Loucy (cell line): ENCODE measurements around the gene CACNB3.

Experiments
- H2AFZ ChIP-seq: fragments of 200-600 bp; sonication (generic); 2 replicates; pipeline ENCODE4 v1.6.0; 2016; ENCODE audit warnings: antibody characterized with exemption, mild to moderate bottlenecking, low read length, moderate library complexity
- H3F3A ChIP-seq: fragments of 200-600 bp; 2 replicates; pipeline ENCODE4 v1.6.0; 2016; ENCODE audit warnings: antibody characterized with exemption, low read depth, mild to moderate bottlenecking
- H3K27me3 ChIP-seq: fragments of 200-600 bp; sonication (generic); 2 replicates; pipeline ENCODE4 v1.6.1; 2014; ENCODE audit warnings: low read length, mild to moderate bottlenecking; ENCODE audit not compliant: insufficient read depth, poor library complexity, severe bottlenecking
- H3K36me3 ChIP-seq: fragments of 200-600 bp; sonication (generic); 2 replicates; pipeline ENCODE4 v1.6.1; 2016; ENCODE audit warnings: low read length; ENCODE audit not compliant: insufficient read depth
- H3K4me1 ChIP-seq: fragments of 200-600 bp; sonication (generic); 2 replicates; pipeline ENCODE4 v1.5.1; 2014; ENCODE audit warnings: low read length, mild to moderate bottlenecking; ENCODE audit not compliant: insufficient read depth, poor library complexity, severe bottlenecking
- H3K4me2 ChIP-seq: fragments of 200-600 bp; sonication (generic); 2 replicates; pipeline ENCODE4 v1.6.0; 2014; ENCODE audit warnings: antibody characterized with exemption, low read length, low read depth, mild to moderate bottlenecking; ENCODE audit not compliant: poor library complexity, severe bottlenecking
- H3K4me3 ChIP-seq: fragments of 200-600 bp; sonication (generic); 2 replicates; pipeline ENCODE4 v1.5.1; 2014; ENCODE audit warnings: low read length, mild to moderate bottlenecking, mixed read lengths; ENCODE audit not compliant: poor library complexity, severe bottlenecking
- H3K79me2 ChIP-seq: fragments of 200-600 bp; sonication (generic); 2 replicates; pipeline ENCODE4 v1.6.1; 2014; ENCODE audit warnings: low read length; ENCODE audit not compliant: insufficient read depth
- H3K9ac ChIP-seq: fragments of 200-600 bp; sonication (generic); 2 replicates; pipeline ENCODE4 v1.6.0; 2014; ENCODE audit warnings: mild to moderate bottlenecking, low read depth, low read length, moderate library complexity; ENCODE audit not compliant: poor library complexity, severe bottlenecking
- H3K9me2 ChIP-seq: fragments of 200-600 bp; sonication (generic); replicated peaks from 2 replicates; pipeline ENCODE4 v1.6.1; 2016; ENCODE audit warnings: low read depth, low read length, mixed read lengths
- H3K9me3 ChIP-seq: fragments of 200-600 bp; sonication (generic); 2 replicates; pipeline ENCODE4 v1.6.1; 2014; ENCODE audit warnings: mild to moderate bottlenecking, antibody characterized with exemption, low read length, low read depth; ENCODE audit not compliant: insufficient read depth
- H4K20me1 ChIP-seq: fragments of 200-600 bp; sonication (generic); 2 replicates; pipeline ENCODE4 v1.6.0; 2014; ENCODE audit warnings: antibody characterized with exemption, low read length, mild to moderate bottlenecking; ENCODE audit not compliant: insufficient read depth, poor library complexity, severe bottlenecking
- EZH2phosphoT487 ChIP-seq: fragments of 200-600 bp; IDR thresholded peaks from 2 replicates; pipeline ENCODE4 v1.6.1; 2018; ENCODE audit warnings: antibody characterized with exemption, mild to moderate bottlenecking, moderate library complexity, borderline replicate concordance
- TF ChIP-seq, protein P1 (sequence below): fragments of 200-600 bp; sonication (generic); conservative IDR thresholded peaks from 2 replicates; pipeline ENCODE4 v1.5.1; 2014; ENCODE audit warnings: mild to moderate bottlenecking, antibody characterized with exemption, low read length

The CACNB3 gene

DNA sequence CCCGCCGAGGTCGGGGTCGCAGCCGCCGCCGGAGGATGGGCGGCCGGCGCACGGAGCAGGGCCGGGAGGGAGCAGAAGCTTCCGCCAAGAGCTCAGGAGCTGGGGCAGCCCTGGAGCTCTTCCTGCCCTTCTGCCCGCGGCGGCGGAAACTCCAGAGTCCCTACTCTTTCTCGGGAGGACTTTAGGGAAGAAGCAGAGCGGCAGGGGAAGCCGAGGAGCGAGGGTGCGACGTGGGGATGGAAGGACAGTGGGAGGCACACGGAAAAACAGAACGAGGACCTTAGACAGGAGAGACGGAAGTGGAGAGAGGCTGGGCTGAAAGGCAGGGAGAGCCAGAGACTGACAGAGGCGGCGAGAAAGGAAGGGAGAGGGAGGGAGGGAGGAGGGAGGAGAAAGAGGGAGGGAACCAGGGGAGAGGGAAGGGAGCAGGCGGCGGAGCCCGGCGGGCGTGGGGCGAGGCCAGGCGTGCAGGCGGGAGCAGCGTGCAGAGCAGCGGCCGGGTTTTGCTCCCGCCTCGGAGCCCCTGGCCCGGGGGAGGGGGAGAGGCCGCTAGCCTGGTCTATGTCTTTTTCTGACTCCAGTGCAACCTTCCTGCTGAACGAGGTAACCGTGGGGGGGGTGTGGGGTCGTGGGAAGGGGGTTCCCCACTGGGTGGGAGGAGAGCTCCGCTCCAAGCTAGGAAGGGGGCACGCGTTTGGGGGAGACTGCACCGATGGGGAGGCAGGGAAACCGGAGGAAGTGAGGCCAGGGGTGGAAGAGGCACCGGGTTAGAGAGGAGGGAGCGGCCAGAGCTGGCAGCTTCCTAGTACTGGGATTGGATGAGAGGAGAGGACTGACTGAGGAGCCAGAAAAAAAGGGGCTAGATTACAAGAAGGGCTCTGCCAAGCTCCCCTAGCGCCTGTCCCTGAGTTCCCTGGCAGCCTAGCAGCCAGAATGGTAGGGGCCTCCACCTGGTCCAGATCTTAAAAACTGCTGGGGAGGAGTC, 2.9 kb upstream of the CACNB3 start:
- H3K27me3 ChIP-seq: no peaks in the 10 kb centered on the region
- H3K36me3 ChIP-seq: no peaks in the 10 kb centered on the region
- H3K9me2 ChIP-seq: no peaks in the 10 kb centered on the region
- TF ChIP-seq, protein P1, sequence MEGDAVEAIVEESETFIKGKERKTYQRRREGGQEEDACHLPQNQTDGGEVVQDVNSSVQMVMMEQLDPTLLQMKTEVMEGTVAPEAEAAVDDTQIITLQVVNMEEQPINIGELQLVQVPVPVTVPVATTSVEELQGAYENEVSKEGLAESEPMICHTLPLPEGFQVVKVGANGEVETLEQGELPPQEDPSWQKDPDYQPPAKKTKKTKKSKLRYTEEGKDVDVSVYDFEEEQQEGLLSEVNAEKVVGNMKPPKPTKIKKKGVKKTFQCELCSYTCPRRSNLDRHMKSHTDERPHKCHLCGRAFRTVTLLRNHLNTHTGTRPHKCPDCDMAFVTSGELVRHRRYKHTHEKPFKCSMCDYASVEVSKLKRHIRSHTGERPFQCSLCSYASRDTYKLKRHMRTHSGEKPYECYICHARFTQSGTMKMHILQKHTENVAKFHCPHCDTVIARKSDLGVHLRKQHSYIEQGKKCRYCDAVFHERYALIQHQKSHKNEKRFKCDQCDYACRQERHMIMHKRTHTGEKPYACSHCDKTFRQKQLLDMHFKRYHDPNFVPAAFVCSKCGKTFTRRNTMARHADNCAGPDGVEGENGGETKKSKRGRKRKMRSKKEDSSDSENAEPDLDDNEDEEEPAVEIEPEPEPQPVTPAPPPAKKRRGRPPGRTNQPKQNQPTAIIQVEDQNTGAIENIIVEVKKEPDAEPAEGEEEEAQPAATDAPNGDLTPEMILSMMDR: no peak
- peaks cover 13% of the 10 kb centered on the region; the same call in 1 of the 2 replicates for H3K79me2 ChIP-seq
- H3K9ac ChIP-seq: peak overlapping the region; percentile 84
- H3K4me2 ChIP-seq: peak overlapping the region; percentile 84
- peaks cover 7% of the 10 kb centered on the region for H4K20me1 ChIP-seq
- H3K9me3 ChIP-seq: no peaks in the 10 kb centered on the region
- H3K4me1 ChIP-seq: peaks cover 30% of the 10 kb centered on the region
- peak overlapping the region; percentile 97 for H2AFZ ChIP-seq
- peak overlapping the region; percentile 84 for H3K4me3 ChIP-seq
- no peaks in the 10 kb centered on the region; the same call in 1 of the 2 replicates for H3F3A ChIP-seq

DNA sequence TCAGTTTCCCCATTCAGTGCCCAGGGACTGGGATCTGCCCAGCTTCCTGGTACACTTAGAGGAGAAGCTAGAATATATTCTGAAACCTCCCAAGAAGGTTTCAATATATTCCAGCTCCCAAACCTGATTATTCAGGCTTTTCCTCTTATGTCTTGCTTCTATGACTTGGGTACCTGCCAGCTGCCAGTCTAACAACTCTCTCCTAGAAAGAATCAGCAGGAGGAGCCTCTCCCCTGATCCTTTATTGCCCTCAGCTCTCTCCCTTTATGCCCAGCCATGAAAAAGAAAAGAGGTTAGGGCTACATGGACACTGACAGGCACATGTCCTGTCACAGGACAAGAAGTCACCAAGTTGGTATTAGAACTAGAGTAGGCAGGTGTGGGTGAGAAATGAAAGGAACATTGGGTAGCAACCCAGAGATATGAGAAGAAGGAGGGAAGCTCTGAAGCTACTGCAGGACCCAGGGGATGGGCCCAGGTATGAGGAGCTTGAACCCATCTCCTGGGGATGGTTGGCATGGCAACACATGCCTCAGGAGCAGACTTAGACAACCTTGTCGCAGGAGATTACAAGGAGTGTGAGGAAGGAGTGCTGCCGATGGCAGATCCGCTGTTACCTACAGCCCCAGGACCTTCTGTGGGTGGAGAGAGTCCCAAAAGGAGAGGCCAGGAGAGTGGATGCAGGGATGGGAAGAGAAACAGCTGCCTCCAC, 2.0 kb upstream of the CACNB3 start:
- Histone ChIP-seq H4K20me1 (peaks cover 7% of the 10 kb centered on the region), H3K4me3 (peak overlapping the region; percentile 84), H3K36me3 (no peaks in the 10 kb centered on the region), H3K4me1 (peaks cover 30% of the 10 kb centered on the region), H3K4me2 (peak overlapping the region; percentile 84), H3K9me3 (no peaks in the 10 kb centered on the region), H3K79me2 (peaks cover 13% of the 10 kb centered on the region; the same call in 1 of the 2 replicates), H2AFZ (no peak overlapping the region), H3F3A (no peaks in the 10 kb centered on the region; the same call in 1 of the 2 replicates), H3K9me2 (no peaks in the 10 kb centered on the region), H3K27me3 (no peaks in the 10 kb centered on the region), H3K9ac (peak overlapping the region; percentile 84)
- TF ChIP-seq, protein P1: no peak
- no peak for TF ChIP-seq EZH2phosphoT487

DNA sequence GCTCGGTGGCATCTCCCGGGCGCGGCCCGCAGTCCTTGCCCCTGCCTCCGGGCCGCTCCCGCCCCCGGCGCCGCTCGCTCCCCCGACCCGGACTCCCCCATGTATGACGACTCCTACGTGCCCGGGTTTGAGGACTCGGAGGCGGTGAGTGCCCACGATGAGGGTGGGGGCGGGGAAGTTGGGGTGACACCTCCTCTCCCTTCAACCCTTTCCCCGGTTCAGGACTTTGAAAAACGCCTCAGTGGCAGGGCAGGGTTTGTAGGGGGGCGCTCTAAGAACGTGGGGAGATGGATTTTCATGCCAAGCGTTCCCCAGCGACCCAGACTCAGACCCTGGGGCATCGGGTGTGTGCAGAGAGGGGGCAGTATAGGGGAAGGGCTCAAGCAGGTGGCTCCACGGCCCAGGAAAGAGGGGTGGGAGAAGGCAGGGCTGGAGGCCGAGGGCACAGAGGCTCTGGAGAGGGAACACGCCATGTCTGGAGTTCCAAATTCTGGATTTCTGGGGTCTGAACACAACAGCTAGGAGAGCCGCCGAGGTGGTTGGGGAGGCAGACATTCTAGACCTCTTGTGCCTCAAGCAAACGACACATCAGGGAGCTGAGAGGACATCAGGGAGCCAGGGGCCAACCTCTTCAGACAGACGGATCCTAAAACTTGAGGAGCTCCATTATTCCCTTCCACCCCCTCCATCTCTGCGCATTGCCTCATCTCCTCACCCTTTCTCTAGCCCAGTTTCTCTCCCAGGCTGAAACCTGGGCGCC, 715 bp downstream of the CACNB3 start:
- Histone ChIP-seq H3F3A (no peaks in the 10 kb centered on the region; the same call in 1 of the 2 replicates), H3K79me2 (peaks cover 13% of the 10 kb centered on the region; the same call in 1 of the 2 replicates), H4K20me1 (peaks cover 7% of the 10 kb centered on the region), H3K9me2 (no peaks in the 10 kb centered on the region), H3K27me3 (no peaks in the 10 kb centered on the region), H3K9me3 (no peaks in the 10 kb centered on the region), H3K4me1 (peaks cover 30% of the 10 kb centered on the region), H3K36me3 (no peaks in the 10 kb centered on the region), H3K4me3 (peak overlapping the region; percentile 84), H3K4me2 (peak overlapping the region; percentile 84), H3K9ac (peak overlapping the region; percentile 74), H2AFZ (peak overlapping the region; percentile 72; the same call in 1 of the 2 replicates)
- no peak for TF ChIP-seq EZH2phosphoT487
- TF ChIP-seq, protein P1: peak; percentile 45
